Measurements from ENCODE around the gene IFT43.

The IFT43 gene

GRCh38 chr14:75985618-75986438 is at the start of gene IFT43:
TSS of gene IFT43 (plus strand) at chr14:75985763. CDS start at chr14:75985787, 24 bp downstream.
- TF ChIP-seq GATA1 (IDR thresholded peaks at IDR 0.05; ENCODE audit: low read depth, low read length) (no peak), POLR2A (IDR thresholded peaks at IDR 0.05; ENCODE audit: low read length) (no peak)
- DNase-seq = peak; percentile 87 to 91

- TF ChIP-seq GATA1 (IDR thresholded peaks at IDR 0.05; ENCODE audit: low read depth, low read length) (no peak), POLR2A (IDR thresholded peaks at IDR 0.05; ENCODE audit: low read length) (no peak)
- DNase-seq = no peak
These were observed 46.4 kb upstream of the IFT43 start for GRCh38 chr14:75939200-75939599.

GRCh38 chr14:75941030-75941429 is 44.5 kb upstream of the IFT43 start:
- no peak for TF ChIP-seq POLR2A (IDR thresholded peaks at IDR 0.05; ENCODE audit: low read length)
- no peak for TF ChIP-seq GATA1 (IDR thresholded peaks at IDR 0.05; ENCODE audit: low read depth, low read length)
- no peak for DNase-seq

DNA sequence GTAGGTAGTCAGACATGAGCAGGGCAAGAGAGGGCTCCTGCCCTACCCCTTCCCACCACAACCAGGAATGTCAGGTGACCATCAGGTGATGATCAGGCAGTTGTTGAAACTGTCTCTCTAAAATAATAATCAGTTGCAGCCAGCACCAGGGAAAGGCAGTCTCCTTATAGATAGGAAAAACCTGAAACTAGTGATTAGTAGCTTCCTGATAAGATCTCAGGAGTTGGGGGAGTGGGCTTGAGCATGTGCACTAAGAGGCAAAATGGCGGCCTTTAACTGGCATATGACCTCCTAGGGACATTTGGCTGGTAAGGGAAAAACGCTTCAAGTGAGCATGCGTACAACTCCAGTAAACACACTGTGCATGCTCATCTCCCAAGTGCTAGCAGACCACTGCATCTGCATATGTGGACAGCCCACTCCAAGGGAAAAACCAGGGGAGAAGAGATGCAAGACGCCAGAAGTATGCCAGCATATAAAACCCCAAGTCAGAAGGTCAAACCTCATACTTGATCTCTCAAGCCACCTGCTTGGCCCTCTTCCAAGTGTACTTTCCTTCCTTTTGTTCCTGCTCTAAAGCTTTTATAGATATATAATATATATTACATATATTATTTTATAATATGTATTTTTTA is 40.8 kb upstream of the IFT43 start:
- peak in 1 of 2 experiments; percentile 23 for DNase-seq
- no peak for TF ChIP-seq POLR2A (IDR thresholded peaks at IDR 0.05; ENCODE audit: low read length)
- no peak for TF ChIP-seq GATA1 (IDR thresholded peaks at IDR 0.05; ENCODE audit: low read depth, low read length)

DNA sequence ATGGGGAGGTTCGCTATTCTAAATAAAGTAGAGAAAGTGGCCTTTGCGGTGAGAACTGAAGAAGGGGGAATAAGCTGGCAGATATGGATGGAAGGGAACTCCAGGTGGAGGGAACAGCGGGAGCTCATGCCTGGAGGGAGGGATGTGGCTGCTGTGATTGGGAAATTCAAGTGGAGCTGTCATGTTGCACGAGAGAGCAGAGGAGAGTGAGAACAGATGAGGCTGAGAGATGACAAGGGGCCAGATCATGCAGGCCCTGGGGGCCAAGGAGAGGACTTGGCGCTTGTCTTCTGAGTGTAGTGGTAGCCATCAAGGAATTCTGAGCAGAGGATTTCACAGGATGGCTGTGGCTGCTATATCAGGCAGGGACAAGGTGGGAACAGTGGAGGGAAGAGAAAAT is 38.8 kb upstream of the IFT43 start:
- TF ChIP-seq GATA1 (IDR thresholded peaks at IDR 0.05; ENCODE audit: low read depth, low read length) = no peak
- no peak for TF ChIP-seq POLR2A (IDR thresholded peaks at IDR 0.05; ENCODE audit: low read length)
- no peak for DNase-seq

DNA sequence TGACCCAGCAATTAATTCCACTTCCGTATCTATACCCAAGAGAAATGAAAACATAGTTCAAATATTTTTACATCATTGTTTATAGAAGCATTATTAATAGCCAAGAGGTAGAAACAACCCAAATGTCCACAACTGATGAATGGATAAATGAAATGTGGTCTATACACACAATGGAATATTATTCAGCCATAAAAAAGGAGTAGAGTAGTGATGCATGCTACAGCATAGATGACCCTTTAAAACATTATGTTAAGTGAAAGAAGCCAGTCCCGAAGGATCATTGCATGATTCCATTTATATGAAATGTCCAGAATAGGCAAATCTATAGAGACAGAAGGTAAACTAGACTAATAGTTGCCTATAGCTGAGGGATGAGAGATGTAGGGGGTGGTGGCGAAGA is 33.1 kb upstream of the IFT43 start:
- TF ChIP-seq GATA1 (IDR thresholded peaks at IDR 0.05; ENCODE audit: low read depth, low read length) (no peak), POLR2A (IDR thresholded peaks at IDR 0.05; ENCODE audit: low read length) (no peak)
- DNase-seq = no peak

DNA sequence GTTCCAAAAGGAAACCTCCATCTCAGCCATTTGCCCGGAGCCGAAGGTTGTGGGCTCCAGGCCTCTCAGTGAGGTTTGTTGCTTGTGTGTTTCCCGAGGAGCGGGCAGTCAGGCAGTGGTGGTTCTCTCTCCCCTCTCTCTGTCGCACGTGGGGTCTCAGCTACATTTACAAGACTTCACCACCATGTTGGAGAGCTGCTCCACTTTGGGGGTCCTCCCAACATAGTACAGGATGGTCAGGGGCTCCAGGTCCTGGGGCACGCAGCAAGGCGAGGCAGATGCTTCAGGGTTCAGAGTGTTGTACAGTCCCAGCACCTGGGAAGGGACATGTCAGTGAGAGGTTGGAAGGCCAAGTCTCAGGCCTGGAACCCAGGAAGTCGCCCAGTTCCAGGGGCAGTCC is 26.5 kb upstream of the IFT43 start:
- no peak for DNase-seq
- TF ChIP-seq GATA1 (IDR thresholded peaks at IDR 0.05; ENCODE audit: low read depth, low read length) = no peak
- no peak for TF ChIP-seq POLR2A (IDR thresholded peaks at IDR 0.05; ENCODE audit: low read length)

DNA sequence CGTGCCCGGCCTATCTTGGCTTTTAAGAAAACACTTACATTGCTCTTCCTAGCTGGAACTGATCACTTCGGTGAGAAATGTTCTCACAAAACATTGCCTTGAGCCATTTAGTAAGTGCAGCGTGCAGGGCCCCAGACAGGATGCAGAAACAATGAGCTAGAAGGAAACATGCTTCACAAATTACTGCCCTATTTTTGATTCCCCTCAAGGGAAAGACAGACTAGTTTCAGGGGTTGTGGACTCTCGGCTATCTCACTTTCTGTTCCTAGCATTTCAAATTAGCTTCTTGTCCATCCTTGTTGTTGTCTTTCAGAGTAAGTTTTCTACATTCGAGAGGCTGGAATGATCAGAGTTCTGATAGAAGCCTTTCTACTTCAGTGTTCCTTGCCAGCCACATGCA is 25.3 kb upstream of the IFT43 start:
- no peak for DNase-seq
- no peak for TF ChIP-seq POLR2A (IDR thresholded peaks at IDR 0.05; ENCODE audit: low read length)
- TF ChIP-seq GATA1 (IDR thresholded peaks at IDR 0.05; ENCODE audit: low read depth, low read length) = no peak

DNA sequence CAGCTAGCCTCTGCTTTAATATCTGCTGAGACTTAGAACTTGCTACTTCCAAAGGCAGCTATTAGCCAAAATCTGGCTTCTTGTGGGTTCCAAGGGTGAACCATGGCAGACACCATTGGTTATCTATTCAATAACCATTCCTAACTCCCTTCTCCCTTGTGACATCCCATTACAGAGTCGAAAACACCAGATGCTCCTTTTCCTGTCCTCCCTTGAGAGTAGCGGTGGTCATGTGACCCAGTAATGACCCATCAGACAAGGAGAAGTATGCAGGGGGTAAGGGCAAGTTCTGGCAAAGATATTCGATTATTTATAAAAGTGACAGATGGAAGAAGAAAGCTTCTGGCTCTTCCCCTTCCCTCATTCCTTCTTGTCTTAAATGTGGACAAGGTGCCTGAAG is 23.9 kb upstream of the IFT43 start:
- DNase-seq = no peak
- TF ChIP-seq POLR2A (IDR thresholded peaks at IDR 0.05; ENCODE audit: low read length) (no peak), GATA1 (IDR thresholded peaks at IDR 0.05; ENCODE audit: low read depth, low read length) (no peak)

DNA sequence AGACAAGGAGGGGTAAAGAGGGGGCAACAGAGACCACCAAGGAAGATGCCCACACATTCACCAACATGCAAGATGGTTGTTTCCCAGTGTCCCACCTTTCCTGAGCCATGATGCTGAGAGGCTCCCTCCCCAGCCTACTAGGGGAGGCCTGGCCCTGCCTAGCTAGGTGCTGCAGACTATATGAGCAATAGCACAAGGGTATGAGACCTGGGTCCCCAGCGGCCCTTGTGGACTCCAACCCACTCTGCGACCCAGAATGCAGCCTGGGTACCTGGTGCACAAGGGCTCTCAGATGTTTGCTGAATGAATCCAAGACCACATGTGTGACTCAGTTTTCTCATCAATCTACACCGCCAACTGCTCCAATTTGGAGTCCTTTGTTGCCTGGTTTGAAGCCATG is 17.7 kb upstream of the IFT43 start:
- TF ChIP-seq POLR2A (IDR thresholded peaks at IDR 0.05; ENCODE audit: low read length) = no peak
- TF ChIP-seq GATA1 (IDR thresholded peaks at IDR 0.05; ENCODE audit: low read depth, low read length) = no peak
- no peak for DNase-seq

DNA sequence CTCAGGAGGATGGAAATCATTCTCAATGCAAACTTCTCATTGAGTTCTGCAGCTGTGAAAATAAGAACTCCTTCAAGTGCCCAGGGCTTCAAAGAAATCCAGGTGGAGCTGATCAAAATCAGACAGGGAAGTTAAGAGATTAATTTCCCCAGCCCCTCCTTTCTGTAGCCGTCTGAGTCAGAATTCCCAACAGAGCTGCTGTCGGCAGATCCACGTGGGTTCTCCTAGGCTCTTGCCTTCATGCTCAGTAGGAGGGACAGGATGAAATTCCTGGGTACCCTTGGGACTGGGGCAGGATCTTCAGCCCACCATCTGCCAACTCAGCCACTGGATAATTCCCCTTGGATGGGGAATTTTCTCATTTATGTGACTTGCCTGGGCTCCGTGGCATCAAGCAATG is 17.1 kb upstream of the IFT43 start:
- no peak for DNase-seq
- TF ChIP-seq POLR2A (IDR thresholded peaks at IDR 0.05; ENCODE audit: low read length) = no peak
- no peak for TF ChIP-seq GATA1 (IDR thresholded peaks at IDR 0.05; ENCODE audit: low read depth, low read length)

DNA sequence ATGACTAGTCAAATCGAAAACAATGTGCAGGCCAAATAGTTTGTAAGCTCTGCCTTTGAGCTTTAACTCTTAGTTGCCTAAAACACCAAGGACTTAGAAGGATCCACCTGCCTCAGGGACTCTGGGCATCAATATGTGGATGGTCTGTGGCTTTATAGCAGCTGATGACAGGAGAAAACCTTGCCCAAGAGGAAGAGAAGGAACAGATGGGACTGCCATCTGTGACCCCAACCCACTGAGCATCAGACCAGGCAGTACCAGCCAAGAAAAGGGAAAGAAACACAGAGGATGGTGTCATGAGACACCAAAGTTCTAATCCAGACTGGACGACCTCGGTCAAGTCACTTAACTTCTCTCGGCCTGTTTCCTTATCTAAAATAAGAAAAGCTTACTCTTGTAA is 16.4 kb upstream of the IFT43 start:
- DNase-seq = no peak
- TF ChIP-seq GATA1 (IDR thresholded peaks at IDR 0.05; ENCODE audit: low read depth, low read length) = no peak
- TF ChIP-seq POLR2A (IDR thresholded peaks at IDR 0.05; ENCODE audit: low read length) = no peak

- TF ChIP-seq POLR2A (IDR thresholded peaks at IDR 0.05; ENCODE audit: low read length) = no peak
- DNase-seq = no peak
These were observed 15.7 kb upstream of the IFT43 start for GRCh38 chr14:75969891-75970290.

DNA sequence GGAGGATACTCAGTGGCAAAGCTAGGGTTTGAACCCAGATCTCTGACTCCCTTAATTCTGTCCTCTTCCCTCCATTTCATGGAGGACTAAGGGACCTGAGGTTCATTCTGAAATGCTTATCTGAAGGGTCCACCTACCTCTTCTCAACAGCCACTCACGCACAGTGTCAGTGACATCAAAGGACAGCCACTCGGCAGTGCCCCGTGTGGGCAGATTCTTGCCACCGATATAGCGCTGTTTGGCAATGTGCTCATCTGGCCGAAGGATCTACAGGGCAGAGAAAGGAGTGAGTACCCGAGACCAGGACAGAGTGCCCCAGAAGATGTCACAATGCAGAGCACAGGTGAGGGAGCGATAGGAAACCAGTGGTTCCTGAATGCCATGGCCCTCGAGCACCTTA is 14.6 kb upstream of the IFT43 start:
- no peak for DNase-seq
- TF ChIP-seq GATA1 (IDR thresholded peaks at IDR 0.05; ENCODE audit: low read depth, low read length) = no peak

DNA sequence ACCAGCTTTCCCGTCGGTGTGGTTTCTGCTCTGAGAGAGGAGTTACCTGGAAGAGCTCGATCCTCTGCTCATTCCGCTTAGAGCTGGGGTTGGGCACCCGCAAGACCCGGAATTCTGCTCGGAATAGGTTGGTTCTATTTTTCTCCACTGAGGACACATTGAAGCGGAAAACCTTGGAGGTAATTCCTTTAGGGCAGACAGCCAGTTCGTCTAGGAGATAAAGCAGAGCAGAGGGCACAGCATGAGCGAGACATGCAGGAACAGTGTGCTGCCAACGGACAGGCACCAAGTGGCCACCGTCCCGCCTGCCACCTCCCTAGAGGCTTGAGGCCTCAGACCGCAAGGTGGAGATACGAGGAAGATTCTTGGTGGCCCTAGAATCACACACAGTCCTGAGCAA is 14.1 kb upstream of the IFT43 start:
- no peak for DNase-seq
- TF ChIP-seq POLR2A (IDR thresholded peaks at IDR 0.05; ENCODE audit: low read length) (no peak), GATA1 (IDR thresholded peaks at IDR 0.05; ENCODE audit: low read depth, low read length) (no peak)

Data from erythroblast (primary cell).